Kidney epithelial cell (primary cell): ENCODE measurements around the gene SGMS1. TPM values are rescaled to one million over a fixed set of nuclear protein-coding genes. Genes with fewer than 3 reads are reported as not detected.

Experiments used
- DNase-seq: peaks from one replicate; pipeline ENCODE4 v3.0.0-alpha.2; 2010; ENCODE audit warnings: low read depth
- H3K27me3 ChIP-seq: 2 replicates; pipeline ENCODE4 v1.6.0; 2011; ENCODE audit warnings: low read length; ENCODE audit not compliant: control insufficient read depth, insufficient read depth
- H3K36me3 ChIP-seq: 2 replicates; pipeline ENCODE4 v1.5.1; 2011; ENCODE audit warnings: low read length; ENCODE audit not compliant: control insufficient read depth, insufficient read depth
- H3K4me3 ChIP-seq: 2 replicates; pipeline ENCODE4 v1.5.1; 2011; ENCODE audit warnings: low read depth, mild to moderate bottlenecking, control low read depth, low read length
- total RNA-seq: library from RNA; depleted of rRNA; stranded (reverse); fragments of >200 nt; gene quantifications from 2 replicates; pipeline ENCODE4 v1.2.3, GENCODE V29; 2015
- TF ChIP-seq, protein P1 (sequence below): IDR thresholded peaks from 2 replicates; pipeline ENCODE4 v1.5.1; 2011; ENCODE audit warnings: mild to moderate bottlenecking, moderate library complexity, low read length, control low read depth, inconsistent platforms; ENCODE audit not compliant: insufficient read depth, poor library complexity, severe bottlenecking

The SGMS1 gene
- total RNA-seq, 1 donor from 2014 or later, result 27.0 TPM

DNA sequence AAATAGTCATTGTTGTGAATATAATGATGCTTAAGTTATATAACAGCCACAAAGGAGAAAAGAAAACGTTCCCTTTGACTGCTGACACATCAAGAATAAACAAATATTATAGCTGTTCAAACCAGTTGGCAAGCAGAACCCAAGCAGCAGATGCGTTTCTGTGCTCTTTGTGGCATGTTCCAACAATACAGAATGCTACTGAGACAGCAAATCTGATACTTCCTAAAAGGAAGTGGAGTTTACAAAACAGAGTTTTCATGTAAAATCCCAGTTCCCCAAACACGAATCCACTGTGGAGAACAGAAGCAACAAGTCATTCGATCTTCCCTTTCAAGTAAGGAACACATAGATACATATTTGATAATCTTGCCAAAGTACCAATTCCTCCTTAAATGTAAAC lies 201.5 kb downstream of the SGMS1 start:
- TF ChIP-seq, protein P1, sequence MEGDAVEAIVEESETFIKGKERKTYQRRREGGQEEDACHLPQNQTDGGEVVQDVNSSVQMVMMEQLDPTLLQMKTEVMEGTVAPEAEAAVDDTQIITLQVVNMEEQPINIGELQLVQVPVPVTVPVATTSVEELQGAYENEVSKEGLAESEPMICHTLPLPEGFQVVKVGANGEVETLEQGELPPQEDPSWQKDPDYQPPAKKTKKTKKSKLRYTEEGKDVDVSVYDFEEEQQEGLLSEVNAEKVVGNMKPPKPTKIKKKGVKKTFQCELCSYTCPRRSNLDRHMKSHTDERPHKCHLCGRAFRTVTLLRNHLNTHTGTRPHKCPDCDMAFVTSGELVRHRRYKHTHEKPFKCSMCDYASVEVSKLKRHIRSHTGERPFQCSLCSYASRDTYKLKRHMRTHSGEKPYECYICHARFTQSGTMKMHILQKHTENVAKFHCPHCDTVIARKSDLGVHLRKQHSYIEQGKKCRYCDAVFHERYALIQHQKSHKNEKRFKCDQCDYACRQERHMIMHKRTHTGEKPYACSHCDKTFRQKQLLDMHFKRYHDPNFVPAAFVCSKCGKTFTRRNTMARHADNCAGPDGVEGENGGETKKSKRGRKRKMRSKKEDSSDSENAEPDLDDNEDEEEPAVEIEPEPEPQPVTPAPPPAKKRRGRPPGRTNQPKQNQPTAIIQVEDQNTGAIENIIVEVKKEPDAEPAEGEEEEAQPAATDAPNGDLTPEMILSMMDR, result no peak
- Histone ChIP-seq H3K27me3 (no peaks in the 10 kb centered on the region), H3K4me3 (no peak overlapping the region), H3K36me3 (no peaks in the 10 kb centered on the region)
- DNase-seq, result no peak

DNA sequence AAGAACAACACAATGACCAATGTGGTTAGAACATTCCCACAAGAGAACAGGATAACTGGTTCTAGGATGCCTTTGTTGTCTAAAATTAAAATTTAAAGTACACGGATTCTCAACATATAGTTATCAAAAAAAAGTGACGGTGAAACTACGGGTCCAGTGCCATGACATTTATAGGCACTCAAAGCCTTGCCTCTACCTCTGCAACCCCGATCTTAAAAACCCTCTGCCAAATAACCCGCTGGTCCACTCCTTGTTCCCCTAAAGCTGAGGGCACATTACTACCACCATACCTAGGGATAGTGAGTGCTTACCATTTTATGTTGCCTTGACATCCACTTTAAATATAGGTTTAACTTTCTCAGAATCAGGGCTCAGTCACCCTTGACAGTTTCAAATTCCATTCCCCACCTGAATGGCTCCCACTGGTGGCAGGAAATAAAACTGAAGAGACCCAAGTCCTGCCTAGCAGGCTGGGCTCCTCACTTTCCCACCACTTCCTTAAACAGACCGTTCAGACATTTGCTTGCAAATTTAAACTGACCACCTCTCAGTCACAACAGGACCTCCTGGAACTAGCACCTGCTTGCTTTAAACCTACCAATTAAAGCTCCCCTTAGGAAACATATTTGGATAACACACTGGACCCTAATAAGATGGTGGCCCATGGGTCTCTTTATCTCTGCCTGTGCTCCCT lies 202.6 kb downstream of the SGMS1 start:
- H3K4me3 ChIP-seq, result no peak overlapping the region
- DNase-seq, result no peak
- H3K36me3 ChIP-seq, result no peaks in the 10 kb centered on the region
- TF ChIP-seq, protein P1, result peak; percentile 78
- no peaks in the 10 kb centered on the region for H3K27me3 ChIP-seq

DNA sequence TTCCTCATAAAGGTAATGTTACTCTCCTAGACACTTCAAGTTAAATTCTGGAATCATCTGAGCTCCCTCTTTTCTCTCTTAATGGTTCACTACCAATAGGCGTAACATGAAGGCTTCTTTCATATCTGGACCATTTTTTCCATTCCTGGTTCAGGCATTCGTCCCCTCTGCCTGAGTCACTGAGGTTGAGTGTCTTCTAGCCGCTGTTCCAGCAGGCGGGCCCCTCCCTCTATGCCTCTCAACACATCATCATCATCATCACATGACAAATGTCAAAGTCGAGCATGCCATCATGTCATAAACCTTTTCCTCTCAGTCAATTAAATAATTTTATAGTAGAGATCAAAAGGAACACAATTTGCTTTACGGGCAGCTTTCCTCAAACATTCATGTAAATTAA lies 203.6 kb downstream of the SGMS1 start:
- no peaks in the 10 kb centered on the region for H3K27me3 ChIP-seq

DNA sequence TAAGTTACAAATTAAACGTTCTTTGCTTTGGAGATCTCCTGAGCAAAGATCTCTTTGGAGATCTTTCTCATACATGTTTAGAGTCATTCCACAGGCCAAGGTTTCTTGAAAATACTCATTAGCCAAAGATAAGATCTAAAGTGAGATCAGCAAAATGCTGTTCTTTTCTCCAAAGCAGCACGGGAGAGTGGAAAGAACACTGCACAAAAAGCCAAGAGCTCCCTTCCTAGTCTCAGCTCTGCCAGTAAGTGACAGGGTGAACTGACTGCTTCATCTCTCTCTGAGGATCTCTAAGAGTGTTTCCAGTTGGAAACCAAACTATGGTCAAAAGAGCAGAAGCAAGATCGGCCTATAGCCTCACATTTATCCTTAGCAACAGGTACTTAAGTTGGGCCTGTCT lies 204.0 kb downstream of the SGMS1 start:
- no peaks in the 10 kb centered on the region for H3K27me3 ChIP-seq
- H3K4me3 ChIP-seq, result no peak overlapping the region
- DNase-seq, result no peak
- H3K36me3 ChIP-seq, result no peaks in the 10 kb centered on the region
- TF ChIP-seq, protein P1, result no peak

More for the DNA sequence above, 203.6 kb downstream of the SGMS1 start:
- Histone ChIP-seq H3K36me3 (no peaks in the 10 kb centered on the region), H3K4me3 (no peak overlapping the region)
- DNase-seq, result no peak
- TF ChIP-seq, protein P1, result no peak

DNA sequence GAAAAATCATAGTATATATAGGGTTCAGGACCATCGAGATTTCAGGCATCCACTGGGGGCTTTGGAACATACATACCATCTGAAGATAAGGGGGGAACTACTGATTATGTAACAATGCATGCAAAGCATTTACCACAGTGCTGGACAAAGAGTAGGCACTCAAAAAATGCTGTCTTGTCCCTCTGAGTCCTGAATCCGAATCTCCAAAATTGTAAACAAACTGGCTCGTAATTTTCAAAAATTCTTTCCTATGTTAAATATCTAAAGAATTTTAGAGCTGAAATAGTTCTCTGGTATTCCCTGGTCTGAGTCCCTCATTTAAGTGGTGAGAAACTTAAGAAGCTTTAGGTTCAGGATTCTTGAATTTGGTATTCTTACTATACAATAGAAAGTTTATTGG lies 204.7 kb downstream of the SGMS1 start:
- Histone ChIP-seq H3K27me3 (no peaks in the 10 kb centered on the region), H3K4me3 (no peak overlapping the region), H3K36me3 (no peaks in the 10 kb centered on the region)
- no peak for DNase-seq
- TF ChIP-seq, protein P1, result no peak
